Measurements from ENCODE around the gene RAB20. TPM values are rescaled to one million over a fixed set of nuclear protein-coding genes. Genes with fewer than 3 reads are reported as not detected.

The RAB20 gene
- polyA plus RNA-seq, 1 donor (not counting 4 experiments of a cell fraction or from before 2014, with no cell fraction given), result 4.3 TPM

DNA sequence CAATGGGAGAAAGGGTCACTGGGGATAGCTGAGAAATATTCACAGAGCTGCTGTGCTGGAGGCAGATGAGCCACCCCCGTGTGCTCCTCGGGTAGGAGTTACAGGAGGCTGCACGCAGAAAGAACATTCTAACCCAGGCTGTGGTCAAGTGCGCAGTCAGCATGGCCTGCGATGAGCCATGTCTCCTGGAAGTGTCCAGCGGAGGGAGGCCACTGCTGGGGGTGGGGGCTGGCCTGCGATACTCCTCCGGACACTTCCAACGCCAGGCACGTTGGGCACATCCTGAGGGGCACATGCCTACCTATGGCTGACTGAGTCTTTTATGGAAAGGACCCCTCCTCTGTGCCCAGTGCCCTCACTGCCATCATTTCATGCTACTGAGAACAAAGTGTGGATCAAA lies 55.9 kb downstream of the RAB20 start:
- dilution Hi-C loops (cut with MboI; ENCODE audit: extremely low pct_ligation_motif_present, low sequenced_read_pairs), result no loop called here
- Histone ChIP-seq H3K79me2 (ENCODE audit: control insufficient read depth, insufficient read depth, low read length) (no peaks in the 10 kb centered on the region), H3K9me3 (ENCODE audit: control insufficient read depth, low read depth, low read length) (no peaks in the 10 kb centered on the region), H3K4me2 (ENCODE audit: control insufficient read depth, extremely low read depth, insufficient read depth, low read depth, low read length) (no peak overlapping the region), H3K9me1 (ENCODE audit: control insufficient read depth, extremely low read depth, insufficient read depth, low read length) (no peaks in the 10 kb centered on the region), H3K4me1 (ENCODE audit: control insufficient read depth, extremely low read depth, insufficient read depth, low read length) (peaks cover 10% of the 10 kb centered on the region), H4K20me1 (ENCODE audit: control insufficient read depth, extremely low read depth, insufficient read depth, low read length) (no peaks in the 10 kb centered on the region), H3K9ac (ENCODE audit: control insufficient read depth, extremely low read depth, insufficient read depth, low read length) (no peak overlapping the region), H3K27ac (ENCODE audit: control insufficient read depth, insufficient read depth, low read length) (no peak overlapping the region), H3K4me3 (ENCODE audit: control insufficient read depth in 2 of 3, extremely low read depth in 1 of 3, insufficient read depth in 2 of 3, low read depth in 1 of 3, low read length in 3 of 3) (no peak overlapping the region), H3K36me3 (ENCODE audit: control insufficient read depth in 2 of 2, extremely low read depth in 1 of 2, insufficient read depth in 2 of 2, low read length in 2 of 2) (peaks cover 12 to 52% of the 10 kb centered on the region in 2 experiments), H3K27me3 (ENCODE audit: control insufficient read depth, extremely low read depth, insufficient read depth, low read length) (no peaks in the 10 kb centered on the region), H2AFZ (ENCODE audit: control insufficient read depth, low read length) (no peak overlapping the region)
- FAIRE-seq (no peak), DNase-seq (ENCODE audit: low read depth, low spot score) (no peak)
- TF ChIP-seq, protein P1, sequence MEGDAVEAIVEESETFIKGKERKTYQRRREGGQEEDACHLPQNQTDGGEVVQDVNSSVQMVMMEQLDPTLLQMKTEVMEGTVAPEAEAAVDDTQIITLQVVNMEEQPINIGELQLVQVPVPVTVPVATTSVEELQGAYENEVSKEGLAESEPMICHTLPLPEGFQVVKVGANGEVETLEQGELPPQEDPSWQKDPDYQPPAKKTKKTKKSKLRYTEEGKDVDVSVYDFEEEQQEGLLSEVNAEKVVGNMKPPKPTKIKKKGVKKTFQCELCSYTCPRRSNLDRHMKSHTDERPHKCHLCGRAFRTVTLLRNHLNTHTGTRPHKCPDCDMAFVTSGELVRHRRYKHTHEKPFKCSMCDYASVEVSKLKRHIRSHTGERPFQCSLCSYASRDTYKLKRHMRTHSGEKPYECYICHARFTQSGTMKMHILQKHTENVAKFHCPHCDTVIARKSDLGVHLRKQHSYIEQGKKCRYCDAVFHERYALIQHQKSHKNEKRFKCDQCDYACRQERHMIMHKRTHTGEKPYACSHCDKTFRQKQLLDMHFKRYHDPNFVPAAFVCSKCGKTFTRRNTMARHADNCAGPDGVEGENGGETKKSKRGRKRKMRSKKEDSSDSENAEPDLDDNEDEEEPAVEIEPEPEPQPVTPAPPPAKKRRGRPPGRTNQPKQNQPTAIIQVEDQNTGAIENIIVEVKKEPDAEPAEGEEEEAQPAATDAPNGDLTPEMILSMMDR (optimal IDR thresholded peaks at IDR 0.05 in 1 of 3, IDR thresholded peaks at IDR 0.05 in 1 of 3, conservative IDR thresholded peaks at IDR 0.05 in 1 of 3; ENCODE audit: extremely low read depth in 1 of 3, insufficient read depth in 2 of 3, low read length in 3 of 3), result no peak
- no peak for TF ChIP-seq EZH2 (IDR thresholded peaks at IDR 0.05; ENCODE audit: low read length)

DNA sequence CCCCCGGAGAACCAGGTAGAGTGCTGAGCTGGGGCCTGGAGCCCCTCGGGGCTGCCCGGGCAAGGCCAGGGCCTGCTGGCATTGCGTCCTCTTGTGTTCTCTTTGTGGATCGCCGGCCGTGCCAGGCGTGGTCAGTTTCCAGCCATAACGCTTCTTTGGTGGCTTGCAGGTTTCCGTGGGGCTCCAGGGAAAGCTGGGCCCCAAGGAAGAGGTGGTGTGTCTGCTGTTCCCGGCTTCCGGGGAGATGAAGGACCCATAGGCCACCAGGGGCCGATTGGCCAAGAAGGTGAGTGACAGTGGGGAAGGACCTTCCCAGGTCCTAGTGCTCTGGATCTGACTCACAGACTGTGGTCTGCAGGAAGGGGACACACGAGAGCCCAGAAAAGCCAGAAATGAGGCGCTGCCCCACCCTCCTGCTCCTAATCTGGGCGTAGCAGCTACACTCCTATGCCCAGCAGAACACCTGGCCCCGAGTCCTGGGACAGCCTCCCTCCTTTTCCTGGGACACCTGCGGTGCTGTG lies 57.5 kb downstream of the RAB20 start:
- H3K4me1 ChIP-seq (ENCODE audit: control insufficient read depth, extremely low read depth, insufficient read depth, low read length), result peaks cover 18% of the 10 kb centered on the region
- no peak for DNase-seq (ENCODE audit: low read depth, low spot score)
- H3K27me3 ChIP-seq (ENCODE audit: control insufficient read depth, extremely low read depth, insufficient read depth, low read length), result no peaks in the 10 kb centered on the region
- no peaks in the 10 kb centered on the region for H4K20me1 ChIP-seq (ENCODE audit: control insufficient read depth, extremely low read depth, insufficient read depth, low read length)
- TF ChIP-seq, protein P1 (optimal IDR thresholded peaks at IDR 0.05 in 1 of 3, IDR thresholded peaks at IDR 0.05 in 1 of 3, conservative IDR thresholded peaks at IDR 0.05 in 1 of 3; ENCODE audit: extremely low read depth in 1 of 3, insufficient read depth in 2 of 3, low read length in 3 of 3), result no peak
- TF ChIP-seq EZH2 (IDR thresholded peaks at IDR 0.05; ENCODE audit: low read length), result no peak
- H3K9me3 ChIP-seq (ENCODE audit: control insufficient read depth, low read depth, low read length), result no peaks in the 10 kb centered on the region
- FAIRE-seq, result no peak
- H3K9me1 ChIP-seq (ENCODE audit: control insufficient read depth, extremely low read depth, insufficient read depth, low read length), result no peaks in the 10 kb centered on the region
- H3K4me2 ChIP-seq (ENCODE audit: control insufficient read depth, extremely low read depth, insufficient read depth, low read depth, low read length), result no peak overlapping the region
- H3K9ac ChIP-seq (ENCODE audit: control insufficient read depth, extremely low read depth, insufficient read depth, low read length), result no peak overlapping the region
- no peak overlapping the region for H3K4me3 ChIP-seq (ENCODE audit: control insufficient read depth in 2 of 3, extremely low read depth in 1 of 3, insufficient read depth in 2 of 3, low read depth in 1 of 3, low read length in 3 of 3)
- H3K36me3 ChIP-seq (ENCODE audit: control insufficient read depth in 2 of 2, extremely low read depth in 1 of 2, insufficient read depth in 2 of 2, low read length in 2 of 2), result peaks cover 10 to 42% of the 10 kb centered on the region in 2 experiments
- no peak overlapping the region for H3K27ac ChIP-seq (ENCODE audit: control insufficient read depth, insufficient read depth, low read length)
- H2AFZ ChIP-seq (ENCODE audit: control insufficient read depth, low read length), result no peak overlapping the region
- dilution Hi-C loops (cut with MboI; ENCODE audit: extremely low pct_ligation_motif_present, low sequenced_read_pairs), result no loop called here
- H3K79me2 ChIP-seq (ENCODE audit: control insufficient read depth, insufficient read depth, low read length), result no peaks in the 10 kb centered on the region

Measured in keratinocyte (primary cell).